Esophagus mucosa (tissue), 1 donor: ENCODE data around the gene SLC25A30. TPM values are rescaled to one million over a fixed set of nuclear protein-coding genes. Genes with fewer than 3 reads are reported as not detected.
A peak's percentile ranks its signal among the peaks of the same experiment; 100 is the strongest.
"Not testable (repeated sequence)": the region's sequence is repeated elsewhere in the genome, so short reads cannot be mapped to it uniquely, and the experiment has no call there.

Experiments
- ATAC-seq: fragments of 200-7000 bp; cut with Tn5 transposase; one replicate; pipeline ENCODE4 v1.9.1; 2020
- total RNA-seq: library from RNA; stranded (reverse); gene quantifications from one replicate; pipeline ENCODE4 v1.2.4, GENCODE V29; 2023
- donor health status: DM: yes; HTN: yes; CAD: no.

The SLC25A30 gene
- total RNA-seq, 1 donor from 2014 or later = 7.3 TPM

- peak; percentile 21 for ATAC-seq
Observed at GRCh38 chr13:45364876-45365557, 53.2 kb downstream of the SLC25A30 start.

GRCh38 chr13:45362939-45363338 is 55.2 kb downstream of the SLC25A30 start:
- no peak for ATAC-seq

DNA sequence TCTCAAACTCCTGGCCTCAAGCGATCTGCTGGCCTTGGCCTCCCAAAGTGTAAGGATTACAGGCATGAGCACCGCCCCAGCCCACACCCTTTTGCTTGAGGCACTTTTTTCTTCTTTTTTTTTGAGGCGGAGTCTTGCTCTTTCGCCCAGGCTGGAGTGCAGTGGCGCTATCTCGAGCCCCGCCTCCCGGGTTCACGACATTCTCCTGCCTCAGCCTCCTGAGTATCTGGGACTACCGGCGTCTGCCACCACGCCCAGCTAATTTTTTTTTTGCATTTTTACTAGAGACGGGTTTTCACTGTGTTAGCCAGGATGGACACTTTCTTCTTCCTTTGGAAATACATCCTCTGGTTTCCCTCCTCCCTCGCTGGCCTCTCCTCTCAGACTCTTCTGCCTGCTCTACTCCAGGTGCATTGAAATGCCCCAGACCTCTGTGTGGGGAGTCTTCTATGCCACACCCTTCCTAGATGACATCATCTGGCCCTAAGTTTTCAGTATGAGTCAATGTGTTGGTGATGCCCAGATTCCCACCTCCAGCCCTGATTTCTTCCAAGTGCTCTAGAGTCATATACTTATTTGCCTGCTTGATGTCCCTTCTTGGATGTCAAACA is 56.5 kb downstream of the SLC25A30 start:
- ATAC-seq = peak; percentile 79

DNA sequence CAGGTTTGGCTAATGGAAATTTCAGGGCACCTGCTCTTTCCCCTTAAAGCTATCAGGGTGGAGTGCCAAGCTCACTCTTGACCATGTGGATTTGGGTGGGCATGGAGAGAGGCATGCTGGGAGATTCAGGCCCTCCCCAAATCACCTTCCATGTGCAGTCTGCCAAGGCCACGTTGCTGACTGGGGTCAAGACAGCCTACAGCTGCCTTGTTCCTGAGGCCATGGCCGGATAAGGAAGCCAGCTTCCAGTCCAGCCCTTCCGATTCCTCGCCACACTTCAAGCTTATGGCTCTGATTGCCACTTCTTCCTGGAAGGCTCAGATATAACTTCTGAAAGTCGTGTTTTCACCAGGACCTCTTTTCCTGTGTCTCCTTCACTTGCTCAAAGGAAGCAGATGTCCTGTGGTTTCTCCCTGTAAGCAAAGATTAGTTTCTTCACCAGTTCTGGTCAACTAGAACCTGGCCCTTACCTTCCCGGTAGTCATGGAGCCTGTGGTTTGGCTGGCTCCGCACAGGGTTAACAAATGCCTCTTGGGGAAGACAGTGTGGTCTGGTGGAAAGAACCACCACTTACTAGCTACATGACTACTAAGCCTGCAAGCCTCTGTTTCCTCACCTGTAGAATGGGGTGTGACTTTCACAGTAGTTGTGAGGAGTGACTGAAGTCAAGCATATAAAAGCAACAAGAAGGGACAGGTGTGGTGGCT is 61.1 kb downstream of the SLC25A30 start:
- ATAC-seq = peak; percentile 70

DNA sequence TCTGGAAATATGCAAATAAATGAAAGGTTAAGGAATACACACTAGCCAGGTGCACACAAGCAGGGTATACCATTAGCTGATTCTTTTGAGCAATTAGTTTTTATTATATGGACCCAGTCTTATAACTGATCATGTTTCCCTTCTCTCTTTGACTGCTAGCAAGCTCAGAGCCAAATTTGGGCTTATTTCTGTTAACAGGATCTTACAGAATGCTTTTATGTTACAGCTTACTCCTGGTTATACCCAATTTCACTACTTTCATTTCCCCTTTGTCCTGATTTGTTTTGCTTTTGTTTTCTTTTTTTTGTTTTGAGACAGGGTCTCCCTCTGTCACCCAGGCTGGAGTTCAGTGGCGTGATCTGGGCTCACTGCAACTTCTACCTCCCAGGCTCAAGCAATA is 64.3 kb downstream of the SLC25A30 start:
- ATAC-seq = no peak

DNA sequence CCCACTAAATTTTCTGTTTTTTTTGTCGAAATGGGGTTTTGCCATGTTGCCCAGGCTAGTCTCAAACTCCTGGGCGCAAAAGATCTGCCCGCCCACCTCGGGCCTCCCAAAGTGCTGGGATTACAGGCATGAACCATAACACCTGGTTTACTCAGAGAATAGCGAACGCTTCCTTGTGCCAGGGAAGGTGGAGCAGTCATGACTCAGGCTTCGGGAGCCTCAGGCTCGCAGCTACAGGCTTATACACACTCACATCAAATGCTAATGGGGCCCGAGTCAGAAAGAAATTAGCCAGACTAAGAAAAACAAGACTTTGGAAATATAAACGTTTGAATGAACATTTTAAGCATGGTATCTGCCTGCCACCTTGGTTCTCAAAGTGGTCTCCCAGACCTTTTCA is 66.1 kb downstream of the SLC25A30 start:
- ATAC-seq = peak; percentile 97

- ATAC-seq = peak; percentile 15
Observed at GRCh38 chr13:45350152-45350551, 68.0 kb downstream of the SLC25A30 start.

DNA sequence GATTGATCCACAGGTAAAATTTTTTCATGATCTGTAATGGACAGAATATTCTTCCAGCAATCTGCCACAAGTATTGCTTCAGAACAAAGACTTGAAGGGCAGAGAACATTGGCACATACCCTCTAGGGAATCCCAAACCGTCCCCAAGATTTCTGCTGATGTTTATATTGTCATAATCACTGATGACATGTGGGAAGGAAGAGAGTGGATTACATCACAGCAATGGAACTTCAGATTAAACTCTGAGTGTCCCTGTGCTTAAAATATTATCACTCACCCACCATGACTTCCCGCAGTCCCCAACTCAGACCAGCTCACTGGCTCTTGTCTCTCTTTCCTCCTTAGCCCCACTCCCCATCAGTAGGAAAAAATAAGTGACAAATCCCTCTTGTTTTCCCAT is 68.7 kb downstream of the SLC25A30 start:
- ATAC-seq = peak; percentile 6

GRCh38 chr13:45344064-45344463 is 74.1 kb downstream of the SLC25A30 start:
- ATAC-seq = not testable (repeated sequence)

Other genes starting within 250 kb of the SLC25A30 start
- gene KCTD4, start 217.3 kb downstream of the SLC25A30 start, total RNA-seq = not detected
- gene TPT1, start 77.2 kb downstream of the SLC25A30 start, total RNA-seq = 4,303 TPM
- 16.3 TPM for gene COG3, start 46.6 kb upstream of the SLC25A30 start, total RNA-seq
- not detected for gene ERICH6B, start 197.4 kb upstream of the SLC25A30 start, total RNA-seq